Gastrocnemius medialis (tissue), 4 donors: ENCODE results near the gene S100A16. TPM values are rescaled to one million over a fixed set of nuclear protein-coding genes. Genes with fewer than 3 reads are reported as not detected.
A peak's percentile ranks its signal among the peaks of the same experiment; 100 is the strongest.

Experiments used
- ATAC-seq, 2 donors: fragments of 150-250 bp; one replicate each; pipeline ENCODE4 v1.9.1; 2016
- DNase-seq, 2 donors: peaks; one replicate each; pipeline ENCODE4 v3.0.0-alpha.2; 2019
- H3K27ac ChIP-seq, 4 donors: fragments of 200-600 bp; sonication (generic); 1 replicate in 1 of 4; 2 replicates in 3 of 4; pipeline ENCODE4 v1.5.1; 2016 to 2018; ENCODE audit warnings: mild to moderate bottlenecking in 2 of 4, moderate library complexity in 1 of 4
- H3K27me3 ChIP-seq, 3 donors: fragments of 200-600 bp; sonication (generic) in 2 of 3; 1 replicate in 1 of 3; 2 replicates in 2 of 3; pipeline versions ENCODE4 v1.5.1 to v1.6.0; 2016 to 2019; ENCODE audit warnings: mild to moderate bottlenecking in 1 of 3, moderate library complexity in 1 of 3
- H3K36me3 ChIP-seq, 2 donors: fragments of 200-600 bp; sonication (generic) in 1 of 2; one replicate each; pipeline ENCODE4 v1.5.1; 2017 to 2018
- H3K4me1 ChIP-seq, 2 donors: fragments of 200-600 bp; sonication (generic) in 1 of 2; one replicate each; pipeline ENCODE4 v1.5.1; 2016 to 2017; ENCODE audit warnings: mild to moderate bottlenecking in 2 of 2
- H3K4me3 ChIP-seq, 4 donors: fragments of 200-600 bp; sonication (generic) in 3 of 4; 1 replicate in 1 of 4; 2 replicates in 3 of 4; pipeline ENCODE4 v1.5.1; 2016 to 2019; ENCODE audit warnings: mild to moderate bottlenecking in 2 of 4
- H3K9me3 ChIP-seq, 3 donors: fragments of 200-600 bp; sonication (generic) in 2 of 3; 1 replicate in 1 of 3; 2 replicates in 2 of 3; pipeline ENCODE4 v1.5.1; 2016 to 2019
- POLR2A ChIP-seq, 2 donors: fragments of 450-650 bp; IDR thresholded peaks; one replicate each; pipeline ENCODE4 v1.6.1; 2017; ENCODE audit warnings: antibody characterized with exemption in 2 of 2, mild to moderate bottlenecking in 2 of 2, moderate library complexity in 2 of 2
- in situ Hi-C, 4 donors: fragments of 200-750 bp; cut with MboI; loops; one replicate each; pipeline versions ENCODE4 v1.15.0 to v1.8.0; 2017; ENCODE audit warnings: low sequenced_read_pairs in 4 of 4
- intact Hi-C: fragments of 100-400 bp; cut with DNase I; formaldehyde crosslinking; loops from one replicate; pipeline ENCODE4 v1.15.1; 2023; ENCODE audit warnings: low total_unique reads
- total RNA-seq, 4 donors: library from RNA; depleted of rRNA; stranded (reverse); fragments of >200 nt; gene quantifications; one replicate each; pipeline versions ENCODE4 v1.1.0 to v1.2.3, GENCODE V29; 2016
- TF ChIP-seq, protein P1 (sequence below), 5 experiments: fragments of 450-650 bp in 3 of 5; fragments of 200-600 bp in 2 of 5; sonication (generic) in 2 of 5; IDR thresholded peaks in 4 of 5; conservative IDR thresholded peaks in 1 of 5; 1 replicate in 4 of 5; 2 replicates in 1 of 5; pipeline ENCODE4 v1.5.1; 2016 to 2019; ENCODE audit warnings: antibody characterized with exemption in 5 of 5, mild to moderate bottlenecking in 3 of 5, moderate library complexity in 3 of 5

Gene S100A16, protein sequence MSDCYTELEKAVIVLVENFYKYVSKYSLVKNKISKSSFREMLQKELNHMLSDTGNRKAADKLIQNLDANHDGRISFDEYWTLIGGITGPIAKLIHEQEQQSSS
- total RNA-seq = 10 to 100 TPM; 21.5 to 52.1 (median 40.7) TPM

DNA sequence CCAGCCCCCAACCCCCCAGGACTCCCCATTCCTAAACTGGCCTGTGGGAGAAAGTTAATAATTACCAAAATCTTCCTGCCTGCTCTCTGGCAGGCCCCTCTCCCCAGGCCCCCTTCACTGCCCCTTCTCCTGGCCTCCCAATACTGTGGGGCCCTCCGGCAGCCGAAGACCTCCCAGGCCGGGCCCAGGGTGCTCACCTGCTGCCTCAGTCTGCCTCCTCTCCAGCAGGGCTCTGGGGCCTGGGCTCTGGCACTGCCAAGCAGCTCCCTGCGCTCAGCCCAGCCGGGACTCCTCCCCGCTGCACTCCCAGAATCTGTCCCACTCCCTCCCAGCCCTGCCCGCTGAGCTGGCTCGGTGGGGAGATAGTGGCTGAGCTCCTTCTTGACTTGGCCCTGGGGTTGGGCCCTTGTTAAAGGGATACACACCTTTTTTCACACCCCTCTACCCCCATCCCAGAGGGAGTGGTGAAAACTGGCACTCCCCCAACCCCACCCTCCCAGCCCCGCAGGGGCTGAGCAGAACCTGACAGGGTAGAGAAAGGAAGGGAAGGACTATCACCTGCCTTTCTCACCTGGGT, at the start of gene S100A16:
Gene S100A16, minus strand, starts transcription at position 383 of the 577 bp plus-strand sequence. CDS start 4,986 bp downstream, outside the sequence.
- peak; percentile 18 to 35 for TF ChIP-seq POLR2A (IDR thresholded peaks at IDR 0.05)
- TF ChIP-seq, protein P1, sequence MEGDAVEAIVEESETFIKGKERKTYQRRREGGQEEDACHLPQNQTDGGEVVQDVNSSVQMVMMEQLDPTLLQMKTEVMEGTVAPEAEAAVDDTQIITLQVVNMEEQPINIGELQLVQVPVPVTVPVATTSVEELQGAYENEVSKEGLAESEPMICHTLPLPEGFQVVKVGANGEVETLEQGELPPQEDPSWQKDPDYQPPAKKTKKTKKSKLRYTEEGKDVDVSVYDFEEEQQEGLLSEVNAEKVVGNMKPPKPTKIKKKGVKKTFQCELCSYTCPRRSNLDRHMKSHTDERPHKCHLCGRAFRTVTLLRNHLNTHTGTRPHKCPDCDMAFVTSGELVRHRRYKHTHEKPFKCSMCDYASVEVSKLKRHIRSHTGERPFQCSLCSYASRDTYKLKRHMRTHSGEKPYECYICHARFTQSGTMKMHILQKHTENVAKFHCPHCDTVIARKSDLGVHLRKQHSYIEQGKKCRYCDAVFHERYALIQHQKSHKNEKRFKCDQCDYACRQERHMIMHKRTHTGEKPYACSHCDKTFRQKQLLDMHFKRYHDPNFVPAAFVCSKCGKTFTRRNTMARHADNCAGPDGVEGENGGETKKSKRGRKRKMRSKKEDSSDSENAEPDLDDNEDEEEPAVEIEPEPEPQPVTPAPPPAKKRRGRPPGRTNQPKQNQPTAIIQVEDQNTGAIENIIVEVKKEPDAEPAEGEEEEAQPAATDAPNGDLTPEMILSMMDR (IDR thresholded peaks at IDR 0.05 in 4 of 5, conservative IDR thresholded peaks at IDR 0.05 in 1 of 5) = no peak
- H3K4me1 ChIP-seq = peaks cover 25 to 28% of the 10 kb centered on the region in 2 donors

DNA sequence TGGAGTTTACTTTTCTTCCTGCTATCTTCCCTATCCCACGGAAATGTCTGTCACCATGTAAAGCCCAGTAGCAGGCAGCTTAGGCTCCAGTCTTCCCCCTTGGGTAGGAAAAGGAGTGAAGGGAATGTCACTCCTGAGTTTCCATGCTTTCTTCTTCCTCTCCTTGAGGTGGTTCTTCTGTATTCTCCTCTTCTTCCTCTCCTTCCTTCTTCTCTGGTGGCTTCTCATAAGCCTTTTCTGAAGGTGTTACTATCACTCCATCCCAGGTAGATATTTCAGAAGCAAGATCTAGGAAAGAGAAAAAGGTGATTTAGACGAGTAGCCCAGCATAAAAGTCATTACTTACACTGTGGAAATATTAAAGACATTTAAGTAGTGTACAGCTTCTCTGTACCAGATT, 49.3 kb upstream of the S100A16 start:
- intact Hi-C loops = no loop called here
- no peak for ATAC-seq

More for the DNA sequence above, at the start of gene S100A16:
- peak within 1 kb of the TSS; percentile 82 to 88 (median 84) for H3K27ac ChIP-seq
- in situ Hi-C loops = no loop called here
- no peaks in the 10 kb centered on the region for H3K36me3 ChIP-seq
- ATAC-seq (peak; percentile 52 to 55), DNase-seq (peak in 1 of 2 donors; percentile 74)
- intact Hi-C loops = loop anchor here (5.0 kb wide), 1 partner anchor 784 kb away; no protein-coding TSS in a partner anchor
- no peaks in the 10 kb centered on the region for H3K27me3 ChIP-seq
- no peaks in the 10 kb centered on the region for H3K9me3 ChIP-seq
- peak within 1 kb of the TSS; percentile 56 to 66 (median 62) for H3K4me3 ChIP-seq

DNA sequence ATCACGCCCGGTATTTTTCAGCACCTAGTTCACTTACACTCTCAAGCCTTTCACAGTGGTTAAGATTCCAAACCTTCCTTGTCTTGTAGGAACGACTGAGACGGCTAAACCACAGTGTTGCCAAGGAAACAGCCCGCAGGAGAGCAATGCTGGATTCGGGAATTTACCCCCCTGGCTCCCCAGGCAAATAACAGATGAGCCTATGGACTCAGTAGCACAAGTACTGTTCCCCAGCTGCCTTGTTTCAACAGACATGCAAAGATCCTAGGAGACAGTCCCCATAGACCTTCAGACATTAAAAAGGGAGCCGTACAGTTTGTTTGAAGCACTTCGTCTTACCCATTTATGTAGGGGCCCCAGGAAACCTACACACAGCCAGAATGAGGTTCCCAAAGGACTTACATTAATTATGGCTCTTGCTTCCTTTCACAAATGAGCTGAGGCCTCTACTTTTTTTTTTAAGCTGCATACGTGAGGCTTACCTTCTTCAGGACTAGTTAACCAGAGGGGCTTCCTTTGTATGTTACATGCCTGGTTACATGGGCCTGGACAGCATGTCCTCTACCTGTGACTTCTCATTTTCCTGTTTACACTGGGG, 48.3 kb upstream of the S100A16 start:
- intact Hi-C loops = no loop called here

More for the DNA sequence above, 49.3 kb upstream of the S100A16 start:
- Histone ChIP-seq H3K4me3 (no peak overlapping the region), H3K4me1 (peaks cover 10 to 15% of the 10 kb centered on the region in 2 donors), H3K9me3 (no peaks in the 10 kb centered on the region), H3K36me3 (peaks cover 9 to 67% of the 10 kb centered on the region in 2 donors), H3K27ac (peak overlapping the region in 1 of 4 donors; percentile 5), H3K27me3 (no peaks in the 10 kb centered on the region)
- in situ Hi-C loops = loop anchor here in 2 of 4 donors (25.0 kb wide), 1 partner anchor 325 kb away; the partner anchor contains the start of genes JTB (in 2 of the 2), RAB13 (in 2 of the 2) and RPS27 (in 2 of the 2)
- TF ChIP-seq, protein P1 (IDR thresholded peaks at IDR 0.05 in 4 of 5, conservative IDR thresholded peaks at IDR 0.05 in 1 of 5) = no peak
- no peak for TF ChIP-seq POLR2A (IDR thresholded peaks at IDR 0.05)
- no peak for DNase-seq

DNA sequence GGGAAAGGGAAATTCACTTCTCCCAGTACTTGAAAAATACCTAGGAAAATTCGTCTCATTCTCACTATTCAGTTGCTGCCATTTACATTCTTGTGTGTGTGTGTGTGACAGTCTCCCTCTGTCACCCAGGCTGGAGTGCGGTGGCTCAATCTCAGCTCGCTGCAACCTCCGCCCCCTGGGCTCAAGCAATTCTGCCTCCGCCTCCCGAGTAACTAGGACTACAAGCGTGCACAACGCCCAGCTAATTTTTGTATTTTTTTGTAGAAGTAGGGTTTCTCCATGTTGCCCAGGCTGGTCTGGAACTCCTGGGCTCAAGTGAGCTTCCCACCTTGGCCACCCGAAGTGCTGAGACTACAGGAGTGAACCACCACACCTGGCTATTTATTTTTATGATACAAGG, 46.7 kb upstream of the S100A16 start:
- no peak for TF ChIP-seq POLR2A (IDR thresholded peaks at IDR 0.05)
- TF ChIP-seq, protein P1 (IDR thresholded peaks at IDR 0.05 in 4 of 5, conservative IDR thresholded peaks at IDR 0.05 in 1 of 5) = no peak
- in situ Hi-C loops = loop anchor here in 2 of 4 donors (25.0 kb wide), 1 partner anchor 328 kb away; the partner anchor contains the start of genes JTB (in 2 of the 2), RAB13 (in 2 of the 2) and RPS27 (in 2 of the 2)

More for the DNA sequence above, 48.3 kb upstream of the S100A16 start:
- DNase-seq = no peak
- in situ Hi-C loops = loop anchor here in 2 of 4 donors (25.0 kb wide), 1 partner anchor 326 kb away; the partner anchor contains the start of genes JTB (in 2 of the 2), RAB13 (in 2 of the 2) and RPS27 (in 2 of the 2)
- peak overlapping the region in 3 of 4 donors; percentile 7 to 35 (median 12) for H3K27ac ChIP-seq
- H3K36me3 ChIP-seq = peaks cover 9 to 57% of the 10 kb centered on the region in 2 donors
- TF ChIP-seq POLR2A (IDR thresholded peaks at IDR 0.05) = no peak
- no peaks in the 10 kb centered on the region for H3K9me3 ChIP-seq
- no peaks in the 10 kb centered on the region for H3K27me3 ChIP-seq
- no peak for ATAC-seq
- peaks cover 10 to 15% of the 10 kb centered on the region in 2 donors for H3K4me1 ChIP-seq
- H3K4me3 ChIP-seq = no peak overlapping the region

More for the DNA sequence above, 46.7 kb upstream of the S100A16 start:
- no peaks in the 10 kb centered on the region for H3K9me3 ChIP-seq
- DNase-seq (no peak), ATAC-seq (no peak)
- H3K36me3 ChIP-seq = peaks cover 5 to 41% of the 10 kb centered on the region in 2 donors
- intact Hi-C loops = no loop called here
- H3K27me3 ChIP-seq = no peaks in the 10 kb centered on the region
- H3K27ac ChIP-seq = peak overlapping the region; percentile 97 to 100 (median 100)
- H3K4me1 ChIP-seq = peaks cover 10 to 15% of the 10 kb centered on the region in 2 donors
- peak overlapping the region; percentile 93 to 96 (median 96) for H3K4me3 ChIP-seq
